ENCODE results near the gene ERGIC2. TPM values are rescaled to one million over a fixed set of nuclear protein-coding genes. Genes with fewer than 3 reads are reported as not detected.
"Not testable (repeated sequence)": the region's sequence is repeated elsewhere in the genome, so short reads cannot be mapped to it uniquely, and the experiment has no call there.

The ERGIC2 gene
- total RNA-seq, 4 donors from 2014 or later: 2.6 to 24.7 (median 20.6) TPM

- H3K27me3 ChIP-seq: no peaks in the 10 kb centered on the region
- WGBS, 2 donors (ENCODE audit: low coverage in 1 of 2): 92 to 96% methylated on average over 3 of the region's 3 CpGs
- in situ Hi-C loops (cut with MboI; ENCODE audit: low pct_ligation_motif_present in 1 of 4, low pct_unique_long_range_greater_than_20kb in 1 of 4, low sequenced_read_pairs in 3 of 4): loop anchor here in 1 of 4 donors (10.0 kb wide), 1 partner anchor 216 kb away; no protein-coding TSS in a partner anchor
- intact Hi-C loops (cut with DNase I; ENCODE audit: low total_unique reads): no loop called here
- H3K4me3 ChIP-seq: no peak overlapping the region
- H3K4me1 ChIP-seq: no peaks in the 10 kb centered on the region
- H3K27ac ChIP-seq: no peak overlapping the region
- DNase-seq: no peak
- TF ChIP-seq POLR2A (IDR thresholded peaks at IDR 0.05) (no peak), EP300 (IDR thresholded peaks at IDR 0.05; ENCODE audit: low read depth) (no peak), POLR2AphosphoS5 (IDR thresholded peaks at IDR 0.05) (no peak)
- TF ChIP-seq, protein P1, sequence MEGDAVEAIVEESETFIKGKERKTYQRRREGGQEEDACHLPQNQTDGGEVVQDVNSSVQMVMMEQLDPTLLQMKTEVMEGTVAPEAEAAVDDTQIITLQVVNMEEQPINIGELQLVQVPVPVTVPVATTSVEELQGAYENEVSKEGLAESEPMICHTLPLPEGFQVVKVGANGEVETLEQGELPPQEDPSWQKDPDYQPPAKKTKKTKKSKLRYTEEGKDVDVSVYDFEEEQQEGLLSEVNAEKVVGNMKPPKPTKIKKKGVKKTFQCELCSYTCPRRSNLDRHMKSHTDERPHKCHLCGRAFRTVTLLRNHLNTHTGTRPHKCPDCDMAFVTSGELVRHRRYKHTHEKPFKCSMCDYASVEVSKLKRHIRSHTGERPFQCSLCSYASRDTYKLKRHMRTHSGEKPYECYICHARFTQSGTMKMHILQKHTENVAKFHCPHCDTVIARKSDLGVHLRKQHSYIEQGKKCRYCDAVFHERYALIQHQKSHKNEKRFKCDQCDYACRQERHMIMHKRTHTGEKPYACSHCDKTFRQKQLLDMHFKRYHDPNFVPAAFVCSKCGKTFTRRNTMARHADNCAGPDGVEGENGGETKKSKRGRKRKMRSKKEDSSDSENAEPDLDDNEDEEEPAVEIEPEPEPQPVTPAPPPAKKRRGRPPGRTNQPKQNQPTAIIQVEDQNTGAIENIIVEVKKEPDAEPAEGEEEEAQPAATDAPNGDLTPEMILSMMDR (IDR thresholded peaks at IDR 0.05): no peak
- H3K36me3 ChIP-seq: no peaks in the 10 kb centered on the region
- no peaks in the 10 kb centered on the region for H3K9me3 ChIP-seq
These were observed 79.9 kb downstream of the ERGIC2 start for GRCh38 chr12:29301114-29301513.

GRCh38 chr12:29299633-29300032, 81.3 kb downstream of the ERGIC2 start:
- Histone ChIP-seq H3K4me3 (no peak overlapping the region), H3K27me3 (no peaks in the 10 kb centered on the region), H3K36me3 (no peaks in the 10 kb centered on the region), H3K4me1 (no peaks in the 10 kb centered on the region), H3K9me3 (no peaks in the 10 kb centered on the region), H3K27ac (no peak overlapping the region)
- intact Hi-C loops (cut with DNase I; ENCODE audit: low total_unique reads): no loop called here
- no peak for DNase-seq
- in situ Hi-C loops (cut with MboI; ENCODE audit: low pct_ligation_motif_present in 1 of 4, low pct_unique_long_range_greater_than_20kb in 1 of 4, low sequenced_read_pairs in 3 of 4): loop anchor here in 1 of 4 donors (10.0 kb wide), 1 partner anchor 215 kb away; no protein-coding TSS in a partner anchor
- WGBS, 2 donors (ENCODE audit: low coverage in 1 of 2): 73 to 77% methylated on average over 2 of the region's 2 CpGs
- TF ChIP-seq, protein P1 (IDR thresholded peaks at IDR 0.05): no peak
- TF ChIP-seq POLR2AphosphoS5 (IDR thresholded peaks at IDR 0.05) (no peak), EP300 (IDR thresholded peaks at IDR 0.05; ENCODE audit: low read depth) (no peak), POLR2A (IDR thresholded peaks at IDR 0.05) (no peak)

DNA sequence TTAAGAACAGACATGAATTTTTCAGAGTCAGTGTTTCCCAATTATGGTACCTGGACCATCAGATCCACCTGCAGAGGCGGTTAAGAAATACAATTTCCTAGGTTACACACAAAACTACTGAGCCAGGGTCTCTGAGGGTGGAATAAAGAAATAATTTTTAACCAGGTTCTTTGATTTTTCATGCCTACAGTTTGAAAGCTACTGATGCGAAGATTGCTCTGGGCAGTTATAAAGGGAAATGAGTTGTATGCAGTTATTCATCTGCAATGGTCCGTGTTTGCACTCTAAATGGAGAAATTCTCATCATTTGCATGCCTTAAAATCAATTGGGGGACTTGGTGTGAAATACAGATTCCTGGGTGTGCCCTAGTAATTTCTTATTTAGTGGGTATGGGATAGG, 89.7 kb downstream of the ERGIC2 start:
- no peak overlapping the region for H3K27ac ChIP-seq
- no peak overlapping the region for H3K4me3 ChIP-seq
- TF ChIP-seq POLR2AphosphoS5 (IDR thresholded peaks at IDR 0.05) (no peak), EP300 (IDR thresholded peaks at IDR 0.05; ENCODE audit: low read depth) (no peak), POLR2A (IDR thresholded peaks at IDR 0.05) (no peak)
- TF ChIP-seq, protein P1 (IDR thresholded peaks at IDR 0.05): no peak
- no peaks in the 10 kb centered on the region for H3K4me1 ChIP-seq
- in situ Hi-C loops (cut with MboI; ENCODE audit: low pct_ligation_motif_present in 1 of 4, low pct_unique_long_range_greater_than_20kb in 1 of 4, low sequenced_read_pairs in 3 of 4) (no loop called here), intact Hi-C loops (cut with DNase I; ENCODE audit: low total_unique reads) (no loop called here)
- H3K27me3 ChIP-seq: no peaks in the 10 kb centered on the region
- no peaks in the 10 kb centered on the region for H3K9me3 ChIP-seq
- no peak for DNase-seq
- no peaks in the 10 kb centered on the region for H3K36me3 ChIP-seq
- WGBS, 2 donors (ENCODE audit: low coverage in 1 of 2): 80 to 87% methylated on average over 3 of the region's 3 CpGs

- H3K4me1 ChIP-seq; H3K27me3 ChIP-seq; DNase-seq; H3K36me3 ChIP-seq; H3K4me3 ChIP-seq; H3K9me3 ChIP-seq; in situ Hi-C loops (cut with MboI; ENCODE audit: low pct_ligation_motif_present in 1 of 4, low pct_unique_long_range_greater_than_20kb in 1 of 4, low sequenced_read_pairs in 3 of 4); intact Hi-C loops (cut with DNase I; ENCODE audit: low total_unique reads); H3K27ac ChIP-seq: not testable (repeated sequence)
These were observed 90.5 kb downstream of the ERGIC2 start for GRCh38 chr12:29290475-29290874.

- H3K36me3 ChIP-seq: no peaks in the 10 kb centered on the region
- H3K27me3 ChIP-seq: no peaks in the 10 kb centered on the region
- no peaks in the 10 kb centered on the region for H3K4me1 ChIP-seq
- TF ChIP-seq, protein P1 (IDR thresholded peaks at IDR 0.05): no peak
- TF ChIP-seq EP300 (IDR thresholded peaks at IDR 0.05; ENCODE audit: low read depth) (no peak), POLR2AphosphoS5 (IDR thresholded peaks at IDR 0.05) (no peak), POLR2A (IDR thresholded peaks at IDR 0.05) (no peak)
- in situ Hi-C loops (cut with MboI; ENCODE audit: low pct_ligation_motif_present in 1 of 4, low pct_unique_long_range_greater_than_20kb in 1 of 4, low sequenced_read_pairs in 3 of 4): no loop called here
- H3K9me3 ChIP-seq: no peaks in the 10 kb centered on the region
- intact Hi-C loops (cut with DNase I; ENCODE audit: low total_unique reads): loop anchor here (10.0 kb wide), 1 partner anchor 1053 kb away; no protein-coding TSS in a partner anchor
- no peak for DNase-seq
- no peak overlapping the region for H3K27ac ChIP-seq
- H3K4me3 ChIP-seq: no peak overlapping the region
These were observed 92.9 kb downstream of the ERGIC2 start for GRCh38 chr12:29288031-29288430.

Data from transverse colon (tissue), 4 donors.